ENCODE results near the gene KRTCAP2. TPM values are rescaled to one million over a fixed set of nuclear protein-coding genes. Genes with fewer than 3 reads are reported as not detected.
"Not testable (repeated sequence)": the region's sequence is repeated elsewhere in the genome, so short reads cannot be mapped to it uniquely, and the experiment has no call there.

The KRTCAP2 gene
- total RNA-seq, 2 experiments from 2014 or later = 124 to 125 TPM

DNA sequence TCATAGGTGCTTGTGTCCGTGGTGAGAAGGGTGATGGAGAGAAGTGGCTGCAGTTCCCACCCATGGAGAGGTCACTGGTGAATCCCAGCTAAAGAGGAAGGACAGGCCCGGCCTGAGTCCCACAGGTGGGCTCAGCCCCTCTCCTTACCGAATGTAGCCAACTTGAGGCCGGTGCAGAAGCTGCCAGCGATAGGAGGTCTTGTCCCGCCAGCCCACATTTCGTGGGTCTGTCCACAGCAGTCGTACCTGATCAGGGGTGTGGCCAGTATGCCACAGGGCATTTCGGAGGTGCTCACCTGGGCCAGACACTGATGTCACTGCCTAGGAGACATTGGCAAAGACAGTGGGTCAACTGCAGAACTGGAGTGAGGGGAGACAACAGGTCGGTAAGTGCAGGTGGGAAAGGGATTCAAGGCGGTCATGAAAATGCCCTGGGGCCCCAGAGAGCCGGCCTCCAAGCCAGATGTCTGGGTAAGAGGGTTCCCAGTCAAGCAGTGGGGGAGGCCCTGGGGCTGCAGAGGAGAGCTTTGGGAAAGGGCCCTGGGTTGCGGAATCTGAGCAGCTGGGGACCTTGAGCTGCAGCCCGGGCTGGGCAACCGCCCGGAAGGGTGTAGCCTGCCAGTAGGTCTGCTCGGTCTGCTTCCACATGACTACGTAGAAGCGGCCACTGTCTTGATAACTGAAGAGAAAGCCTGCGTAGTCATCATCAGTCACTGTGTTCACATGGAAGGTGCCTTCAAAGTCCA, 24.0 kb upstream of the KRTCAP2 start:
- POLR2A ChIA-PET = interaction anchor here (0.6 to 5.8 kb wide), 4 partner anchors 11 to 47 kb away, joined by 3 to 52 read pairs (median 4); partner anchors contain the start of genes MTX1 and THBS3

DNA sequence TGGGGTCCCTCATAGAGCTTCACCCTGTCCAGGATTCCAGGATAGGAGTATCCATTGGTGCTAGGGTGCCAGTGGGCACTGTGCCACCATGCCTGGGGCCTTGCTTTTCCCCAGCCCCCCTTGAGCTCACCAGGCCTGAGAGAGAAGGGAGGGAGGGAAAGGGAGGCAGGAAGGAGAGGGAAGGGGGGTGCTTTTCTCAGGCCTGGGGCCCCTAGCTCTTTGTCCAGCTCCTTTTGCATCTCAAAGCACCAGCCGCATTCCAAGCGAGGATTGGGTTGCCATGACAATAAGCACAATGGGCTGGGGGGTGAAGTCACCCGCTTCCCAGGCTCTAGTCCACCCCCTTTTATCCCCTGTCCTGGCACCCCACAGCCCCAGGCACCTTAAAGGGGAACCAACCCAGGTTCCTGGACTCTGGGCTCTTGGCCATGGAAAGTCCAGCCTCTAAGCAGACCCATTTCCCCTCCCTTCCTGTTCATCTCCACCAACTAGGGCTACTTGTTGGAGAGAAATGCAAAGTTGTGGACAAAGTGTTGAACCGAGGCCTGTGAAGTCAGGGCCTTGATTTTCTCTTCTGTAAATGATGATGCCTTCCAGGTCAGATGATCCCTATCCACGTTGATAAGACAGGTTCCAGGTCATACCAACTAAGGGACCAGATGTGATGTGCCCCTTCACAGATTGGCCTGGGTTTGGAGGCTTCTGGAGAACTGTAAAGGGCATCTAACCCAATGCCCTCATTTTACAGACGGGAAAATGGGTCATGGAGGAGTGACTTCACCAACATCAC, 23.2 kb upstream of the KRTCAP2 start:
- Mint-ChIP-seq H3K9me3 (no peaks in the 10 kb centered on the region), H3K27me3 (no peaks in the 10 kb centered on the region), H3K4me3 (peak overlapping the region; percentile 75), H3K4me1 (ENCODE audit: low read depth) (peaks cover 28% of the 10 kb centered on the region), H3K36me3 (ENCODE audit: low read depth) (no peaks in the 10 kb centered on the region), H3K27ac (no peak overlapping the region)
- ATAC-seq (no peak), DNase-seq (no peak)
- intact Hi-C loops (cut with micrococcal nuclease) = no loop called here
- TF ChIP-seq, protein P1, sequence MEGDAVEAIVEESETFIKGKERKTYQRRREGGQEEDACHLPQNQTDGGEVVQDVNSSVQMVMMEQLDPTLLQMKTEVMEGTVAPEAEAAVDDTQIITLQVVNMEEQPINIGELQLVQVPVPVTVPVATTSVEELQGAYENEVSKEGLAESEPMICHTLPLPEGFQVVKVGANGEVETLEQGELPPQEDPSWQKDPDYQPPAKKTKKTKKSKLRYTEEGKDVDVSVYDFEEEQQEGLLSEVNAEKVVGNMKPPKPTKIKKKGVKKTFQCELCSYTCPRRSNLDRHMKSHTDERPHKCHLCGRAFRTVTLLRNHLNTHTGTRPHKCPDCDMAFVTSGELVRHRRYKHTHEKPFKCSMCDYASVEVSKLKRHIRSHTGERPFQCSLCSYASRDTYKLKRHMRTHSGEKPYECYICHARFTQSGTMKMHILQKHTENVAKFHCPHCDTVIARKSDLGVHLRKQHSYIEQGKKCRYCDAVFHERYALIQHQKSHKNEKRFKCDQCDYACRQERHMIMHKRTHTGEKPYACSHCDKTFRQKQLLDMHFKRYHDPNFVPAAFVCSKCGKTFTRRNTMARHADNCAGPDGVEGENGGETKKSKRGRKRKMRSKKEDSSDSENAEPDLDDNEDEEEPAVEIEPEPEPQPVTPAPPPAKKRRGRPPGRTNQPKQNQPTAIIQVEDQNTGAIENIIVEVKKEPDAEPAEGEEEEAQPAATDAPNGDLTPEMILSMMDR (IDR thresholded peaks at IDR 0.05) = no peak
- CTCF ChIA-PET = interaction anchor here (0.8 to 7.5 kb wide), 5 partner anchors 11 to 106 kb away, joined by 3 to 175 read pairs (median 3); partner anchors contain the start of genes KRTCAP2, MTX1, THBS3 and TRIM46
- POLR2A ChIA-PET = interaction anchor here (0.7 to 5.8 kb wide), 2 partner anchors 12 to 31 kb away, joined by 3 to 52 read pairs; partner anchors contain the start of genes MTX1 and THBS3

More for the DNA sequence above, 24.0 kb upstream of the KRTCAP2 start:
- Mint-ChIP-seq H3K4me3 (no peak overlapping the region), H3K9me3 (no peaks in the 10 kb centered on the region), H3K4me1 (ENCODE audit: low read depth) (peaks cover 25% of the 10 kb centered on the region), H3K36me3 (ENCODE audit: low read depth) (no peaks in the 10 kb centered on the region), H3K27ac (no peak overlapping the region), H3K27me3 (no peaks in the 10 kb centered on the region)
- TF ChIP-seq, protein P1 (IDR thresholded peaks at IDR 0.05) = no peak
- intact Hi-C loops (cut with micrococcal nuclease) = no loop called here
- ATAC-seq = no peak
- DNase-seq = no peak
- CTCF ChIA-PET = interaction anchor here (7.5 kb wide), 1 partner anchor 10 kb away, joined by 61 read pairs; the partner anchor contains the start of genes MTX1 and THBS3

DNA sequence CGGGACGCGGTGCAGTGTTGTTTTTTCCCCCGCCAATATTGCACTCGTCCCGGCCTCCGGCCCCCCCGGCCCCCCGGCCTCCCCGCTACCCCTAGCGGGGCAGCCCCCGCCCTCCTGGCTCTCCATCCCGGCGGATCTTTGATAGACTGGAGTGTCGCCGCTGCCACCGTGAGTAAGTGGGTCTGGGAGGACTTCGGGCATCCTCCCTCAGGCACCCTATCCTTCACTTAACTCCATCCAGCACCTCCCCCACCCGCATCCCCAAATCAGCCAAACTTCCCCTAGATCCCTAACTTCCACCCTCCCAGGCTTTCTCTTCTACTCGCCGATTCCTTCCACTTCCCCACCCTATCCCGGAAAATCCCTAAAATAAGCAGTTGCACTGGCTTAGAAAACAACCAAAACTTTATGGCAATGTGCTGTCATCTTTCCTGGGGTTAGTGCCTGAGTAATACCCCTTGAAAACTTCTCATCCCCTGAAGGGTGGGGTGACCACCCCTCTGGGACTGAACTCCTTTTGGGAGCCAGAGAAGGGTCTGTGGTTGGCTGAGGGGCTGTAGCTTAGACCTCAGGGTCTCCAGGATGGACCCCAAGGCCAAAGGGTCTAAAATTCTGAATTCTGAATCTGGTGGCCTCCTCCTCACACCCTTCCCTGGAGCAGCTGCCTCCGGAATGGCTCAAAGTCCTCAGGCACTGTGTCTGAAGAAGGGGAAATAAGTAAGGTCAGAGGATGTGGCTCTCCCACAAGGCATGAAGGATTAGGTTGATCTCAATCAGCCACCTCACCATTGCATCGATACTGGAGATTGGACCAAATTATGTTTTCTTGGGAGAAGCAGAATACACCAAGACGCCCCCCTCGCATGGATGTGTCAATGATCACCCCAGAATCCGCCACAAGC, 22.3 kb upstream of the KRTCAP2 start:
- TF ChIP-seq, protein P1 (IDR thresholded peaks at IDR 0.05) = no peak
- intact Hi-C loops (cut with micrococcal nuclease) = no loop called here
- Mint-ChIP-seq H3K4me1 (ENCODE audit: low read depth) (peaks cover 28% of the 10 kb centered on the region), H3K36me3 (ENCODE audit: low read depth) (no peaks in the 10 kb centered on the region), H3K27me3 (no peaks in the 10 kb centered on the region), H3K9me3 (no peaks in the 10 kb centered on the region), H3K4me3 (peak overlapping the region; percentile 75), H3K27ac (peak overlapping the region; percentile 66)
- ChIA-PET POLR2A (interaction anchor here (0.7 to 5.8 kb wide), 9 partner anchors 11 to 48 kb away, joined by 3 to 57 read pairs (median 6); partner anchors contain the start of genes KRTCAP2, MTX1, THBS3 and TRIM46), CTCF (interaction anchor here (0.8 to 7.5 kb wide), 12 partner anchors 12 to 110 kb away, joined by 3 to 175 read pairs (median 12); partner anchors contain the start of genes KRTCAP2, MTX1, SLC50A1 and THBS3)
- no peak for ATAC-seq
- no peak for DNase-seq

- POLR2A ChIA-PET = interaction anchor here (0.6 to 5.8 kb wide), 19 partner anchors 10 to 666 kb away, joined by 3 to 57 read pairs (median 5); partner anchors contain the start of genes KRTCAP2, MTX1, SYT11 and THBS3
- peaks cover 28% of the 10 kb centered on the region for H3K4me1 Mint-ChIP-seq (ENCODE audit: low read depth)
Measured at GRCh38 chr1:155193991-155194240, 20.8 kb upstream of the KRTCAP2 start.

More at GRCh38 chr1:155193991-155194240, 20.8 kb upstream of the KRTCAP2 start:
- H3K36me3 Mint-ChIP-seq (ENCODE audit: low read depth); H3K9me3 Mint-ChIP-seq; ATAC-seq; intact Hi-C loops (cut with micrococcal nuclease); DNase-seq; H3K27me3 Mint-ChIP-seq: not testable (repeated sequence)
- peak overlapping the region; percentile 99 for H3K27ac Mint-ChIP-seq
- H3K4me3 Mint-ChIP-seq = peak overlapping the region; percentile 90
- CTCF ChIA-PET = interaction anchor here (0.9 to 7.5 kb wide), 26 partner anchors 10 to 220 kb away, joined by 3 to 175 read pairs (median 4); partner anchors contain the start of genes KRTCAP2, MTX1, SLC50A1 and THBS3

Data from activated CD8-positive, alpha-beta T cell treated with anti-CD3 and anti-CD28 coated beads for 36 hours (primary cell).